Smooth muscle cell (in vitro differentiated cells): Measurements from ENCODE around the gene MOB3B. TPM values are rescaled to one million over a fixed set of nuclear protein-coding genes. Genes with fewer than 3 reads are reported as not detected.

ENCODE experiments used
- DNase-seq: peaks from one replicate; lab custom pipeline; 2025; ENCODE audit not compliant: unreplicated experiment; lab: John Stamatoyannopoulos, UW
- H2AFZ ChIP-seq: fragments of 200-600 bp; sonication (generic); 2 replicates; pipeline ENCODE4 v1.6.0; 2016; ENCODE audit warnings: antibody characterized with exemption, low read depth, mild to moderate bottlenecking
- H3F3A ChIP-seq: fragments of 200-600 bp; sonication (generic); 2 replicates; pipeline ENCODE4 v1.6.0; 2017; ENCODE audit warnings: antibody characterized with exemption, low read depth
- H3K27ac ChIP-seq: fragments of 200-600 bp; sonication (generic); 2 replicates; pipeline ENCODE4 v1.5.1; 2016; ENCODE audit warnings: low read depth, mild to moderate bottlenecking
- H3K27me3 ChIP-seq: fragments of 200-600 bp; sonication (generic); 2 replicates; pipeline ENCODE4 v1.6.1; 2016; ENCODE audit warnings: low read depth, mild to moderate bottlenecking
- H3K36me3 ChIP-seq: fragments of 200-600 bp; sonication (generic); 2 replicates; pipeline ENCODE4 v1.5.1; 2016; ENCODE audit warnings: low read depth
- H3K4me1 ChIP-seq: fragments of 200-600 bp; sonication (generic); 2 replicates; pipeline ENCODE4 v1.5.1; 2016; ENCODE audit warnings: low read depth
- H3K4me2 ChIP-seq: fragments of 200-600 bp; sonication (generic); 2 replicates; pipeline ENCODE4 v1.6.0; 2016; ENCODE audit warnings: mild to moderate bottlenecking
- H3K4me3 ChIP-seq: fragments of 200-600 bp; sonication (generic); 2 replicates; pipeline ENCODE4 v1.5.1; 2016; ENCODE audit warnings: mild to moderate bottlenecking
- H3K79me2 ChIP-seq: fragments of 200-600 bp; sonication (generic); 2 replicates; pipeline ENCODE4 v1.6.0; 2016; ENCODE audit warnings: low read depth, mild to moderate bottlenecking
- H3K9ac ChIP-seq: fragments of 200-600 bp; sonication (generic); 2 replicates; pipeline ENCODE4 v1.6.0; 2016; ENCODE audit warnings: low read depth
- H3K9me3 ChIP-seq: fragments of 200-600 bp; sonication (generic); replicated peaks from 2 replicates; pipeline ENCODE4 v1.5.1; 2016; ENCODE audit warnings: low read depth
- H4K20me1 ChIP-seq: fragments of 200-600 bp; sonication (generic); 2 replicates; pipeline ENCODE4 v1.6.0; 2016; ENCODE audit warnings: low read depth
- CTCF ChIP-seq: fragments of 200-600 bp; sonication (generic); IDR thresholded peaks from 2 replicates; pipeline ENCODE4 v1.5.1; 2017; ENCODE audit warnings: borderline replicate concordance, mild to moderate bottlenecking, antibody characterized with exemption; ENCODE audit not compliant: insufficient read depth, poor library complexity, severe bottlenecking
- WGBS: methylation state at CpG from one replicate; pipeline ENCODE4 v1.1.7; 2016; ENCODE audit warnings: low lambda C conversion rate; 5-methylcytosine and 5-hydroxymethylcytosine counted together
- polyA plus RNA-seq: library from polyadenylated mRNA; unstranded; fragments of >200 nt; fragmentation: Nextera tagmentation; extraction: Ambion mirVana; gene quantifications from 2 replicates; pipeline ENCODE4 v1.2.1, GENCODE V29; 2016
- total RNA-seq: library from RNA; depleted of rRNA; stranded (reverse); fragments of >200 nt; gene quantifications from 2 replicates; pipeline ENCODE4 v1.2.3, GENCODE V29; 2014

Gene MOB3B
- total and polyA plus RNA-seq, 2 experiments from 2014 or later, result 1.7 to 5.8 TPM

- Histone ChIP-seq H3K4me2 (no peak overlapping the region), H3K79me2 (no peaks in the 10 kb centered on the region)
Observed at GRCh38 chr9:27383524-27383923, 146.1 kb downstream of the MOB3B start.

GRCh38 chr9:27382975-27383374, 146.6 kb downstream of the MOB3B start:
- H3K27ac ChIP-seq, result no peak overlapping the region
- no peaks in the 10 kb centered on the region for H3K36me3 ChIP-seq
- no peak for TF ChIP-seq CTCF
- H3K79me2 ChIP-seq, result no peaks in the 10 kb centered on the region
- DNase-seq, result no peak
- H3K4me1 ChIP-seq, result no peaks in the 10 kb centered on the region
- 99% methylated on average over 2 of the region's 2 CpGs for WGBS
- H4K20me1 ChIP-seq, result no peaks in the 10 kb centered on the region
- peaks cover 13% of the 10 kb centered on the region for H3K27me3 ChIP-seq
- no peak overlapping the region for H3K4me2 ChIP-seq
- H3K9ac ChIP-seq, result no peak overlapping the region
- no peaks in the 10 kb centered on the region for H3F3A ChIP-seq
- no peak overlapping the region for H2AFZ ChIP-seq
- no peaks in the 10 kb centered on the region for H3K9me3 ChIP-seq
- H3K4me3 ChIP-seq, result no peak overlapping the region

More at GRCh38 chr9:27383524-27383923, 146.1 kb downstream of the MOB3B start:
- Histone ChIP-seq H3K36me3 (no peaks in the 10 kb centered on the region), H3K9me3 (no peaks in the 10 kb centered on the region), H3K27ac (no peak overlapping the region), H3F3A (no peaks in the 10 kb centered on the region), H3K4me1 (no peaks in the 10 kb centered on the region), H2AFZ (no peak overlapping the region), H3K27me3 (peaks cover 11% of the 10 kb centered on the region), H3K4me3 (no peak overlapping the region), H4K20me1 (no peaks in the 10 kb centered on the region), H3K9ac (no peak overlapping the region)
- WGBS, result 98% methylated on average over 1 of the region's 1 CpG
- no peak for TF ChIP-seq CTCF
- no peak for DNase-seq

GRCh38 chr9:27382308-27382707, 147.3 kb downstream of the MOB3B start:
- Histone ChIP-seq H3K9me3 (no peaks in the 10 kb centered on the region), H3K27ac (no peak overlapping the region)
- 63% methylated on average over 4 of the region's 4 CpGs for WGBS

More at GRCh38 chr9:27382308-27382707, 147.3 kb downstream of the MOB3B start:
- Histone ChIP-seq H3F3A (no peaks in the 10 kb centered on the region), H3K79me2 (no peaks in the 10 kb centered on the region), H3K4me3 (no peak overlapping the region), H3K4me2 (no peak overlapping the region), H3K9ac (no peak overlapping the region), H3K36me3 (no peaks in the 10 kb centered on the region), H3K27me3 (peaks cover 18% of the 10 kb centered on the region), H3K4me1 (no peaks in the 10 kb centered on the region), H4K20me1 (no peaks in the 10 kb centered on the region), H2AFZ (no peak overlapping the region)
- no peak for TF ChIP-seq CTCF
- no peak for DNase-seq
